CD14-positive monocyte (primary cell): ENCODE results near the gene NRXN3. TPM values are rescaled to one million over a fixed set of nuclear protein-coding genes. Genes with fewer than 3 reads are reported as not detected.

Source experiments
- DNase-seq, 3 donors: peaks; one replicate each; pipeline ENCODE4 v3.0.0-alpha.2; 2011 to 2022
- H2AFZ ChIP-seq: 2 replicates; pipeline ENCODE4 v1.6.0; 2012; ENCODE audit warnings: mild to moderate bottlenecking, low read depth, low read length, inconsistent platforms; ENCODE audit not compliant: insufficient read depth, poor library complexity, severe bottlenecking
- H3K27ac ChIP-seq, 2 donors: 1 replicate in 1 of 2; 2 replicates in 1 of 2; pipeline ENCODE4 v1.5.1; 2012 to 2013; ENCODE audit warnings: low read length in 2 of 2, control low read depth in 1 of 2, inconsistent platforms in 1 of 2, low read depth in 1 of 2, mild to moderate bottlenecking in 1 of 2
- H3K27me3 ChIP-seq, 2 donors: one replicate each; pipeline versions ENCODE4 v1.6.0 to v1.6.1; 2011 to 2013; ENCODE audit warnings: low read length in 2 of 2; ENCODE audit not compliant: control insufficient read depth in 2 of 2, insufficient read depth in 2 of 2
- H3K36me3 ChIP-seq, 2 donors: replicated peaks in 1 of 2; 1 replicate in 1 of 2; 2 replicates in 1 of 2; pipeline versions ENCODE4 v1.5.1 to v1.6.1; 2012 to 2013; ENCODE audit warnings: low read length in 2 of 2, control low read depth in 1 of 2, inconsistent platforms in 1 of 2, mild to moderate bottlenecking in 1 of 2; ENCODE audit not compliant: insufficient read depth in 2 of 2, control insufficient read depth in 1 of 2
- H3K4me1 ChIP-seq, 2 donors: 1 replicate in 1 of 2; 2 replicates in 1 of 2; pipeline versions ENCODE4 v1.5.1 to v1.6.1; 2012 to 2013; ENCODE audit warnings: low read length in 2 of 2, control low read depth in 1 of 2, inconsistent platforms in 1 of 2, mild to moderate bottlenecking in 1 of 2, moderate library complexity in 1 of 2; ENCODE audit not compliant: insufficient read depth in 2 of 2, control insufficient read depth in 1 of 2
- H3K4me2 ChIP-seq: replicated peaks from 2 replicates; pipeline ENCODE3; 2012; ENCODE audit warnings: low read length, moderate library complexity, mild to moderate bottlenecking; ENCODE audit not compliant: poor library complexity, severe bottlenecking; ENCODE audit errors: extremely low read depth
- H3K4me3 ChIP-seq, 3 experiments: fragments of 200-600 bp in 1 of 3; sonication (generic) in 1 of 3; replicated peaks in 1 of 3; 1 replicate in 2 of 3; 2 replicates in 1 of 3; pipeline ENCODE4 v1.5.1; 2011 to 2013; ENCODE audit warnings: low read length in 3 of 3, mild to moderate bottlenecking in 3 of 3, control low read depth in 2 of 3, low read depth in 2 of 3, inconsistent platforms in 1 of 3, moderate library complexity in 1 of 3
- H3K79me2 ChIP-seq: 2 replicates; pipeline ENCODE4 v1.6.0; 2012; ENCODE audit warnings: mild to moderate bottlenecking, control low read depth, inconsistent platforms, low read length, moderate library complexity; ENCODE audit not compliant: insufficient read depth
- H3K9ac ChIP-seq: 2 replicates; pipeline ENCODE4 v1.6.0; 2017; ENCODE audit warnings: low read length, mild to moderate bottlenecking; ENCODE audit not compliant: insufficient read depth, poor library complexity, severe bottlenecking
- H3K9me3 ChIP-seq, 2 donors: replicated peaks in 1 of 2; 1 replicate in 1 of 2; 2 replicates in 1 of 2; pipeline versions ENCODE4 v1.5.1 to v1.6.1; 2012 to 2013; ENCODE audit warnings: low read length in 2 of 2, control low read depth in 1 of 2; ENCODE audit not compliant: control insufficient read depth in 1 of 2, insufficient read depth in 1 of 2
- H4K20me1 ChIP-seq: 2 replicates; pipeline ENCODE4 v1.6.0; 2012; ENCODE audit warnings: mild to moderate bottlenecking, low read length, control low read depth, moderate library complexity; ENCODE audit not compliant: insufficient read depth
- H3K27ac Mint-ChIP-seq, 7 donors: one replicate each; pipeline ENCODE4 v1.8.0; 2020; ENCODE audit warnings: mild to moderate bottlenecking in 7 of 7, mixed read lengths in 7 of 7, moderate library complexity in 6 of 7, inconsistent platforms in 2 of 7
- H3K27me3 Mint-ChIP-seq, 3 donors: one replicate each; pipeline ENCODE4 v1.8.0; 2021 to 2022; ENCODE audit warnings: low read depth in 3 of 3, mild to moderate bottlenecking in 3 of 3, mixed read lengths in 3 of 3, moderate library complexity in 3 of 3, inconsistent platforms in 1 of 3
- H3K36me3 Mint-ChIP-seq, 2 donors: one replicate each; pipeline ENCODE4 v1.8.0; 2020; ENCODE audit warnings: mixed read lengths in 2 of 2, inconsistent platforms in 1 of 2, mild to moderate bottlenecking in 1 of 2
- H3K4me1 Mint-ChIP-seq: one replicate; pipeline ENCODE4 v1.8.0; 2020; ENCODE audit warnings: mild to moderate bottlenecking, mixed read lengths
- H3K4me3 Mint-ChIP-seq, 2 donors: one replicate each; pipeline ENCODE4 v1.8.0; 2020; ENCODE audit warnings: mild to moderate bottlenecking in 2 of 2, mixed read lengths in 2 of 2, moderate library complexity in 1 of 2
- H3K9me3 Mint-ChIP-seq, 7 donors: one replicate each; pipeline ENCODE4 v1.8.0; 2020 to 2022; ENCODE audit warnings: mixed read lengths in 7 of 7, mild to moderate bottlenecking in 6 of 7, moderate library complexity in 6 of 7, inconsistent platforms in 2 of 7
- CTCF ChIP-seq: fragments of 200-600 bp; IDR thresholded peaks from one replicate; pipeline ENCODE4 v1.8.0; 2022; ENCODE audit warnings: antibody characterized with exemption, mild to moderate bottlenecking
- WGBS: methylation state at CpG from one replicate; pipeline ENCODE4 v1.1.5; 2013; ENCODE audit warnings: missing lambda C conversion rate; ENCODE audit not compliant: insufficient coverage; 5-methylcytosine and 5-hydroxymethylcytosine counted together
- intact Hi-C, 2 donors: fragments of 100-400 bp; cut with micrococcal nuclease; formaldehyde crosslinking; loops; one replicate each; pipeline versions ENCODE4 v1.15.0 to v1.15.1; 2023
- polyA plus RNA-seq, 3 donors: library from polyadenylated mRNA; depleted of rRNA in 1 of 3; unstranded in 2 of 3; stranded (reverse) in 1 of 3; fragments of 300-500 nt in 2 of 3; fragments of >200 nt in 1 of 3; fragmentation: Illumina TruSeq in 2 of 3; gene quantifications; 1 replicate in 2 of 3; 2 replicates in 1 of 3; pipeline ENCODE4 v1.2.3, GENCODE V29; 2012 to 2021

The NRXN3 gene
- polyA plus RNA-seq, 3 donors, result not detected

GRCh38 chr14:79588398-79588797 lies 1418.2 kb downstream of the NRXN3 start:
- Histone ChIP-seq H2AFZ (no peak overlapping the region), H3K27me3 (no peaks in the 10 kb centered on the region), H3K4me2 (no peak overlapping the region), H3K9me3 (peaks cover 0 to 3% of the 10 kb centered on the region in 2 donors), H3K36me3 (no peaks in the 10 kb centered on the region), H3K79me2 (no peaks in the 10 kb centered on the region), H4K20me1 (no peaks in the 10 kb centered on the region), H3K4me3 (no peak overlapping the region), H3K4me1 (no peaks in the 10 kb centered on the region), H3K27ac (no peak overlapping the region), H3K9ac (no peak overlapping the region)
- no peak for TF ChIP-seq CTCF
- H3K4me3 Mint-ChIP-seq, result no peak overlapping the region
- peaks cover 0 to 6% (median 2%) of the 10 kb centered on the region in 7 donors for H3K9me3 Mint-ChIP-seq
- intact Hi-C loops, result no loop called here
- no CpG with 5 or more reads among the region's 2 CpGs for WGBS
- DNase-seq, result no peak
- H3K27me3 Mint-ChIP-seq, result no peaks in the 10 kb centered on the region
- no peaks in the 10 kb centered on the region for H3K4me1 Mint-ChIP-seq
- H3K36me3 Mint-ChIP-seq, result no peaks in the 10 kb centered on the region
- H3K27ac Mint-ChIP-seq, result no peak overlapping the region

GRCh38 chr14:79596551-79596950 lies 1426.4 kb downstream of the NRXN3 start:
- Mint-ChIP-seq H3K36me3 (no peaks in the 10 kb centered on the region), H3K9me3 (peaks cover 0 to 8% (median 2%) of the 10 kb centered on the region in 7 donors), H3K27ac (no peak overlapping the region), H3K27me3 (no peaks in the 10 kb centered on the region), H3K4me3 (no peak overlapping the region), H3K4me1 (no peaks in the 10 kb centered on the region)
- no peak for DNase-seq
- Histone ChIP-seq H3K27me3 (no peaks in the 10 kb centered on the region), H4K20me1 (no peaks in the 10 kb centered on the region), H3K9ac (no peak overlapping the region), H3K79me2 (no peaks in the 10 kb centered on the region), H2AFZ (no peak overlapping the region), H3K27ac (no peak overlapping the region), H3K9me3 (no peaks in the 10 kb centered on the region), H3K4me2 (no peak overlapping the region), H3K4me3 (no peak overlapping the region), H3K36me3 (no peaks in the 10 kb centered on the region), H3K4me1 (no peaks in the 10 kb centered on the region)
- no peak for TF ChIP-seq CTCF
- intact Hi-C loops, result no loop called here
- WGBS, result 89% methylated on average over 3 of the region's 4 CpGs
